Mesothelial cell of epicardium (in vitro differentiated cells): ENCODE measurements around the gene ANKRD11. TPM values are rescaled to one million over a fixed set of nuclear protein-coding genes. Genes with fewer than 3 reads are reported as not detected.
A peak's percentile ranks its signal among the peaks of the same experiment; 100 is the strongest.

Experiments
- DNase-seq, 2 experiments: peaks; one replicate each; pipeline ENCODE4 v3.0.0; 2021; ENCODE audit warnings: low spot score in 2 of 2; ENCODE audit not compliant: unreplicated experiment in 2 of 2
- H3K27ac Mint-ChIP-seq: 2 replicates; pipeline ENCODE4 v1.8.0; 2021; ENCODE audit warnings: mixed read lengths
- H3K27me3 Mint-ChIP-seq: 2 replicates; pipeline ENCODE4 v1.8.0; 2021; ENCODE audit warnings: low read depth, mixed read lengths
- H3K36me3 Mint-ChIP-seq: 2 replicates; pipeline ENCODE4 v1.8.0; 2021; ENCODE audit warnings: mixed read lengths
- H3K4me1 Mint-ChIP-seq: 2 replicates; pipeline ENCODE4 v1.8.0; 2021; ENCODE audit warnings: mixed read lengths
- H3K4me3 Mint-ChIP-seq: 2 replicates; pipeline ENCODE4 v1.8.0; 2021; ENCODE audit warnings: mild to moderate bottlenecking, moderate library complexity, mixed read lengths
- H3K9me3 Mint-ChIP-seq: 2 replicates; pipeline ENCODE4 v1.8.0; 2021; ENCODE audit warnings: mixed read lengths
- CTCF ChIP-seq: fragments of 200-600 bp; sonication (generic); IDR thresholded peaks from one replicate; pipeline ENCODE4 v1.5.0; 2021; ENCODE audit warnings: antibody characterized with exemption; ENCODE audit not compliant: unreplicated experiment
- total RNA-seq: library from RNA; stranded (reverse); gene quantifications from 3 replicates; pipeline ENCODE4 v1.2.1, GENCODE V29; 2021

ANKRD11 gene
- total RNA-seq, 1 donor from 2014 or later = 247 TPM

GRCh38 chr16:89476379-89476778, 14.0 kb downstream of the ANKRD11 start:
- Mint-ChIP-seq H3K27ac (peak overlapping the region; percentile 70), H3K9me3 (no peaks in the 10 kb centered on the region), H3K36me3 (no peaks in the 10 kb centered on the region), H3K4me3 (no peak overlapping the region), H3K27me3 (no peaks in the 10 kb centered on the region), H3K4me1 (peaks cover 57% of the 10 kb centered on the region)
- no peak for TF ChIP-seq CTCF
- DNase-seq = no peak

- Mint-ChIP-seq H3K4me1 (peaks cover 52% of the 10 kb centered on the region), H3K27me3 (no peaks in the 10 kb centered on the region)
- no peak for DNase-seq
Measured at GRCh38 chr16:89475144-89475543, 15.2 kb downstream of the ANKRD11 start.

GRCh38 chr16:89473791-89474414, 16.5 kb downstream of the ANKRD11 start:
- DNase-seq = no peak
- no peaks in the 10 kb centered on the region for H3K36me3 Mint-ChIP-seq
- peaks cover 49% of the 10 kb centered on the region for H3K4me1 Mint-ChIP-seq
- H3K4me3 Mint-ChIP-seq = no peak overlapping the region
- no peak for TF ChIP-seq CTCF
- peak overlapping the region; percentile 76 for H3K27ac Mint-ChIP-seq
- no peaks in the 10 kb centered on the region for H3K27me3 Mint-ChIP-seq
- H3K9me3 Mint-ChIP-seq = no peaks in the 10 kb centered on the region

More at GRCh38 chr16:89475144-89475543, 15.2 kb downstream of the ANKRD11 start:
- Mint-ChIP-seq H3K9me3 (no peaks in the 10 kb centered on the region), H3K36me3 (no peaks in the 10 kb centered on the region), H3K27ac (peak overlapping the region; percentile 70), H3K4me3 (no peak overlapping the region)
- no peak for TF ChIP-seq CTCF

- Mint-ChIP-seq H3K9me3 (no peaks in the 10 kb centered on the region), H3K36me3 (no peaks in the 10 kb centered on the region), H3K27me3 (no peaks in the 10 kb centered on the region), H3K4me3 (no peak overlapping the region), H3K4me1 (peaks cover 42% of the 10 kb centered on the region), H3K27ac (peak overlapping the region; percentile 53)
- no peak for DNase-seq
- TF ChIP-seq CTCF = no peak
Measured at GRCh38 chr16:89473136-89473712, 17.1 kb downstream of the ANKRD11 start.

- Mint-ChIP-seq H3K27ac (peak overlapping the region; percentile 2), H3K4me3 (no peak overlapping the region), H3K27me3 (no peaks in the 10 kb centered on the region), H3K4me1 (peaks cover 38% of the 10 kb centered on the region), H3K36me3 (no peaks in the 10 kb centered on the region), H3K9me3 (no peaks in the 10 kb centered on the region)
- no peak for TF ChIP-seq CTCF
- DNase-seq = no peak
Measured at GRCh38 chr16:89472711-89473075, 17.7 kb downstream of the ANKRD11 start.
